SK-N-SH (cell line): ENCODE measurements around the gene RUFY4. TPM values are rescaled to one million over a fixed set of nuclear protein-coding genes. Genes with fewer than 3 reads are reported as not detected.

Source experiments
- CTCF ChIA-PET: fragments of 300-600, 350-600 bp; formaldehyde crosslinking; extraction: SDS; loops from one replicate; lab custom pipeline; 2021; lab: Yijun Ruan, JAX
- POLR2A ChIA-PET: fragments of 350-600 bp; sonication (Branson Sonifier 250); formaldehyde crosslinking; extraction: SDS; loops from one replicate; lab custom pipeline; 2020; ENCODE audit warnings: antibody characterized with exemption, inconsistent platforms; lab: Yijun Ruan, JAX
- DNase-seq: peaks from one replicate; pipeline ENCODE4 v3.0.0; 2012
- H2AFZ ChIP-seq: fragments of 200-600 bp; sonication (generic); 2 replicates; pipeline ENCODE4 v1.8.1; 2016; ENCODE audit warnings: antibody characterized with exemption, mild to moderate bottlenecking, low read depth
- H3F3A ChIP-seq: fragments of 200-600 bp; sonication (generic); replicated peaks from 2 replicates; pipeline ENCODE3; 2016; ENCODE audit warnings: antibody characterized with exemption, mild to moderate bottlenecking; ENCODE audit not compliant: insufficient read depth
- H3K27ac ChIP-seq, 2 experiments: fragments of 200-500 bp in 1 of 2; fragments of 200-600 bp in 1 of 2; sonication (Bioruptor generic) in 1 of 2; sonication (generic), shearing (Covaris generic) in 1 of 2; 2 replicates each; pipeline versions ENCODE4 v1.5.1 to v1.6.1; 2014 to 2016; ENCODE audit warnings: low read depth in 2 of 2, inconsistent platforms in 1 of 2, low read length in 1 of 2, mild to moderate bottlenecking in 1 of 2, mixed read lengths in 1 of 2
- H3K27me3 ChIP-seq: fragments of 200-600 bp; sonication (generic), shearing (Covaris generic); 2 replicates; pipeline ENCODE4 v1.6.1; 2016; ENCODE audit warnings: mixed run types; ENCODE audit not compliant: insufficient read depth
- H3K36me3 ChIP-seq, 2 experiments: fragments of 200-500 bp in 1 of 2; fragments of 200-600 bp in 1 of 2; sonication (Bioruptor generic) in 1 of 2; sonication (generic) in 1 of 2; replicated peaks in 1 of 2; 2 replicates each; pipeline versions ENCODE3 to v1.5.1; 2014 to 2016; ENCODE audit warnings: low read length in 1 of 2, mild to moderate bottlenecking in 1 of 2; ENCODE audit not compliant: insufficient read depth in 2 of 2, control insufficient read depth in 1 of 2
- H3K4me1 ChIP-seq, 2 experiments: fragments of 200-500 bp in 1 of 2; fragments of 200-600 bp in 1 of 2; sonication (Bioruptor generic) in 1 of 2; sonication (generic), shearing (Covaris generic) in 1 of 2; 2 replicates each; pipeline versions ENCODE4 v1.5.1 to v1.6.1; 2014 to 2016; ENCODE audit warnings: low read depth in 1 of 2, low read length in 1 of 2, mixed run types in 1 of 2; ENCODE audit not compliant: insufficient read depth in 2 of 2, control insufficient read depth in 1 of 2
- H3K4me2 ChIP-seq: fragments of 200-600 bp; sonication (generic), shearing (Covaris generic); 2 replicates; pipeline ENCODE4 v1.6.1; 2017; ENCODE audit warnings: mixed run types
- H3K4me3 ChIP-seq, 2 experiments: fragments of 200-500 bp in 1 of 2; fragments of 200-600 bp in 1 of 2; sonication (Bioruptor generic) in 1 of 2; sonication (generic), shearing (Covaris generic) in 1 of 2; 2 replicates each; pipeline versions ENCODE4 v1.5.1 to v1.8.1; 2014 to 2016; ENCODE audit warnings: low read depth in 2 of 2, inconsistent platforms in 1 of 2, low read length in 1 of 2, mild to moderate bottlenecking in 1 of 2, mixed read lengths in 1 of 2, moderate library complexity in 1 of 2
- H3K79me2 ChIP-seq: fragments of 200-600 bp; sonication (generic); 2 replicates; pipeline ENCODE4 v1.8.1; 2017; ENCODE audit warnings: mild to moderate bottlenecking; ENCODE audit not compliant: insufficient read depth
- H3K9ac ChIP-seq: fragments of 200-600 bp; sonication (generic); 2 replicates; pipeline ENCODE4 v1.6.1; 2017; ENCODE audit warnings: mixed run types
- H3K9me2 ChIP-seq: fragments of 200-600 bp; sonication (generic); 2 replicates; pipeline ENCODE4 v1.6.1; 2017; ENCODE audit warnings: mixed run types
- H3K9me3 ChIP-seq: fragments of 200-600 bp; sonication (generic); 2 replicates; pipeline ENCODE4 v1.6.1; 2017; ENCODE audit warnings: mixed run types, mild to moderate bottlenecking, moderate library complexity
- H4K20me1 ChIP-seq: fragments of 200-600 bp; sonication (generic); 2 replicates; pipeline ENCODE4 v1.6.1; 2017; ENCODE audit warnings: mild to moderate bottlenecking, mixed run types; ENCODE audit not compliant: insufficient read depth
- ELF1 ChIP-seq: IDR thresholded peaks from 2 replicates; pipeline ENCODE4 v1.4.0; 2012
- EZH2phosphoT487 ChIP-seq: fragments of 200-600 bp; sonication (generic); IDR thresholded peaks from 2 replicates; pipeline ENCODE4 v1.6.1; 2017; ENCODE audit warnings: low read depth, mixed run types, mild to moderate bottlenecking, antibody characterized with exemption, moderate library complexity, borderline replicate concordance
- FOSL2 ChIP-seq: IDR thresholded peaks from 2 replicates; pipeline ENCODE4 v1.4.0; 2012; ENCODE audit warnings: low read depth, mild to moderate bottlenecking, moderate library complexity, borderline replicate concordance
- FOXJ3 ChIP-seq: sonication (generic); formaldehyde crosslinking; IDR thresholded peaks from 2 replicates; pipeline ENCODE4 v1.5.1; 2020; ENCODE audit warnings: mild to moderate bottlenecking, missing genetic modification reagents
- FOXM1 ChIP-seq: IDR thresholded peaks from 2 replicates; pipeline ENCODE4 v1.4.0; 2012; ENCODE audit warnings: low read depth, mild to moderate bottlenecking
- GABPA ChIP-seq: IDR thresholded peaks from 2 replicates; pipeline ENCODE4 v1.4.0; 2012; ENCODE audit warnings: low read depth, mild to moderate bottlenecking
- JUND ChIP-seq: IDR thresholded peaks from 2 replicates; pipeline ENCODE4 v1.4.0; 2012
- PBX3 ChIP-seq: IDR thresholded peaks from 2 replicates; pipeline ENCODE4; 2012
- RCOR1 ChIP-seq: fragments of 150-350 bp; IDR thresholded peaks from 2 replicates; pipeline ENCODE4 v1.6.1; 2017; ENCODE audit warnings: antibody characterized with exemption, low read length
- RFX5 ChIP-seq: IDR thresholded peaks from 2 replicates; pipeline ENCODE4 v1.6.1; 2012; ENCODE audit warnings: mild to moderate bottlenecking, improper control_type of control experiment, low read length
- SMC3 ChIP-seq: IDR thresholded peaks from 2 replicates; pipeline ENCODE4 v1.6.1; 2012; ENCODE audit warnings: low read depth, low read length, improper control_type of control experiment
- TCF12 ChIP-seq: IDR thresholded peaks from 2 replicates; pipeline ENCODE4 v1.4.0; 2012
- USF1 ChIP-seq: IDR thresholded peaks from 2 replicates; pipeline ENCODE4 v1.4.0; 2012; ENCODE audit warnings: low read depth, borderline replicate concordance
- YY1 ChIP-seq: IDR thresholded peaks from 2 replicates; pipeline ENCODE4 v1.4.0; 2012; ENCODE audit warnings: low read depth, mild to moderate bottlenecking
- WGBS: methylation state at CpG from one replicate; pipeline ENCODE4 v1.1.6; 2017; ENCODE audit warnings: low lambda C conversion rate; 5-methylcytosine and 5-hydroxymethylcytosine counted together
- polyA plus RNA-seq, 3 experiments: library from polyadenylated mRNA; depleted of rRNA; stranded (reverse); fragments of >200 nt; gene quantifications; 2 replicates each; pipeline ENCODE4 v1.2.3, GENCODE V29; 2012
- TF ChIP-seq, protein P1 (sequence below): IDR thresholded peaks from 2 replicates; pipeline ENCODE4 v1.4.0; 2012; ENCODE audit warnings: low read depth, borderline replicate concordance
- TF ChIP-seq, protein P2 (sequence below): fragments of 150-350 bp; IDR thresholded peaks from 2 replicates; pipeline ENCODE4 v1.6.1; 2017; ENCODE audit warnings: antibody characterized with exemption, low read length, low read depth, borderline replicate concordance
- TF ChIP-seq, protein P3 (sequence below): IDR thresholded peaks from 2 replicates; pipeline ENCODE4 v1.6.1; 2012; ENCODE audit warnings: mild to moderate bottlenecking, low read depth, low read length, moderate library complexity
- TF ChIP-seq, protein P4 (sequence below): IDR thresholded peaks from 2 replicates; pipeline ENCODE4 v1.4.0; 2012; ENCODE audit warnings: low read depth

Gene RUFY4
- polyA plus RNA-seq, 1 of the 3 experiments (the other 2 are of a cell fraction): not detected

DNA sequence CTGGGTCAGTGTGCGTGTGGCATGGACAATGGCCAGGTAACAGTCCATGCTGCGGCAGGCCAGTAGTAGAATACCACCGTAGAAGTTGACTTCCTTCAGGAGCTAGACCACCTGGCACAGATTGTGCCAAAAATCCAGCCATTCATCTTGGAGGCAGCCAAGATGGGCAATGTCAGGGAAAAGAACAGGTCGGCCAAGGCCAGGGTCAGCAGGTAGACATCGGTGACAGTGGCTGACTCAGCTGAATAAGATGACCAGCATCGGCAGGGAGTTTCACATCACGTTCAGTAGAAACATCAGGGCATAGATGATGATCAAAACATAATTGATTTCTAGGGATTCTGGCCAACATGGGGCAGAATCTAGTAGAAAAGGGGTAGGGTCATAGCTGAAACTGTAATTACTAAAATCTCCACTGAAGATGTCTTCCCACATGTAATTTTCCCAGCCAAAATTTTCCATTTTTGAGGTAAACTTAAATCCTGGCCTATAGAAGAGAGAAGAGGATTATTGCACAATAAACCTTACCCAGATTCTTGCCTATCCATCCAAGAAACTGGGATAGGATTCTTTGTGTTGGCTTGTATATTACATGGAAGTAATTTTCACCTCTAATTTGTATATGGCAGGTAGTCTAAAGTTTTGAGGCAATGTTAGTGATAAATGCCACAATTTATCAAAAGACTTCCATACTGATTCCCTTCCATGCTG is 7.9 kb upstream of the RUFY4 start:
- no peaks in the 10 kb centered on the region for H3F3A ChIP-seq
- TF ChIP-seq, protein P1, sequence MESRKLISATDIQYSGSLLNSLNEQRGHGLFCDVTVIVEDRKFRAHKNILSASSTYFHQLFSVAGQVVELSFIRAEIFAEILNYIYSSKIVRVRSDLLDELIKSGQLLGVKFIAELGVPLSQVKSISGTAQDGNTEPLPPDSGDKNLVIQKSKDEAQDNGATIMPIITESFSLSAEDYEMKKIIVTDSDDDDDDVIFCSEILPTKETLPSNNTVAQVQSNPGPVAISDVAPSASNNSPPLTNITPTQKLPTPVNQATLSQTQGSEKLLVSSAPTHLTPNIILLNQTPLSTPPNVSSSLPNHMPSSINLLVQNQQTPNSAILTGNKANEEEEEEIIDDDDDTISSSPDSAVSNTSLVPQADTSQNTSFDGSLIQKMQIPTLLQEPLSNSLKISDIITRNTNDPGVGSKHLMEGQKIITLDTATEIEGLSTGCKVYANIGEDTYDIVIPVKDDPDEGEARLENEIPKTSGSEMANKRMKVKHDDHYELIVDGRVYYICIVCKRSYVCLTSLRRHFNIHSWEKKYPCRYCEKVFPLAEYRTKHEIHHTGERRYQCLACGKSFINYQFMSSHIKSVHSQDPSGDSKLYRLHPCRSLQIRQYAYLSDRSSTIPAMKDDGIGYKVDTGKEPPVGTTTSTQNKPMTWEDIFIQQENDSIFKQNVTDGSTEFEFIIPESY: no peak
- no peak for TF ChIP-seq FOSL2
- no peak for TF ChIP-seq FOXM1
- TF ChIP-seq, protein P2, sequence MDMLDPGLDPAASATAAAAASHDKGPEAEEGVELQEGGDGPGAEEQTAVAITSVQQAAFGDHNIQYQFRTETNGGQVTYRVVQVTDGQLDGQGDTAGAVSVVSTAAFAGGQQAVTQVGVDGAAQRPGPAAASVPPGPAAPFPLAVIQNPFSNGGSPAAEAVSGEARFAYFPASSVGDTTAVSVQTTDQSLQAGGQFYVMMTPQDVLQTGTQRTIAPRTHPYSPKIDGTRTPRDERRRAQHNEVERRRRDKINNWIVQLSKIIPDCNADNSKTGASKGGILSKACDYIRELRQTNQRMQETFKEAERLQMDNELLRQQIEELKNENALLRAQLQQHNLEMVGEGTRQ: no peak
- TF ChIP-seq RFX5: no peak
- TF ChIP-seq ELF1: no peak
- no peak for TF ChIP-seq FOXJ3 (CRISPR knock-in tag)
- TF ChIP-seq, protein P3, sequence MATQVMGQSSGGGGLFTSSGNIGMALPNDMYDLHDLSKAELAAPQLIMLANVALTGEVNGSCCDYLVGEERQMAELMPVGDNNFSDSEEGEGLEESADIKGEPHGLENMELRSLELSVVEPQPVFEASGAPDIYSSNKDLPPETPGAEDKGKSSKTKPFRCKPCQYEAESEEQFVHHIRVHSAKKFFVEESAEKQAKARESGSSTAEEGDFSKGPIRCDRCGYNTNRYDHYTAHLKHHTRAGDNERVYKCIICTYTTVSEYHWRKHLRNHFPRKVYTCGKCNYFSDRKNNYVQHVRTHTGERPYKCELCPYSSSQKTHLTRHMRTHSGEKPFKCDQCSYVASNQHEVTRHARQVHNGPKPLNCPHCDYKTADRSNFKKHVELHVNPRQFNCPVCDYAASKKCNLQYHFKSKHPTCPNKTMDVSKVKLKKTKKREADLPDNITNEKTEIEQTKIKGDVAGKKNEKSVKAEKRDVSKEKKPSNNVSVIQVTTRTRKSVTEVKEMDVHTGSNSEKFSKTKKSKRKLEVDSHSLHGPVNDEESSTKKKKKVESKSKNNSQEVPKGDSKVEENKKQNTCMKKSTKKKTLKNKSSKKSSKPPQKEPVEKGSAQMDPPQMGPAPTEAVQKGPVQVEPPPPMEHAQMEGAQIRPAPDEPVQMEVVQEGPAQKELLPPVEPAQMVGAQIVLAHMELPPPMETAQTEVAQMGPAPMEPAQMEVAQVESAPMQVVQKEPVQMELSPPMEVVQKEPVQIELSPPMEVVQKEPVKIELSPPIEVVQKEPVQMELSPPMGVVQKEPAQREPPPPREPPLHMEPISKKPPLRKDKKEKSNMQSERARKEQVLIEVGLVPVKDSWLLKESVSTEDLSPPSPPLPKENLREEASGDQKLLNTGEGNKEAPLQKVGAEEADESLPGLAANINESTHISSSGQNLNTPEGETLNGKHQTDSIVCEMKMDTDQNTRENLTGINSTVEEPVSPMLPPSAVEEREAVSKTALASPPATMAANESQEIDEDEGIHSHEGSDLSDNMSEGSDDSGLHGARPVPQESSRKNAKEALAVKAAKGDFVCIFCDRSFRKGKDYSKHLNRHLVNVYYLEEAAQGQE: no peak
- no peak for TF ChIP-seq SMC3
- TF ChIP-seq TCF12: no peak
- TF ChIP-seq USF1: no peak
- no peak for TF ChIP-seq YY1
- TF ChIP-seq GABPA: no peak
- no peak for TF ChIP-seq EZH2phosphoT487
- TF ChIP-seq JUND: no peak
- no peak for TF ChIP-seq PBX3
- TF ChIP-seq RCOR1: no peak
- TF ChIP-seq, protein P4, sequence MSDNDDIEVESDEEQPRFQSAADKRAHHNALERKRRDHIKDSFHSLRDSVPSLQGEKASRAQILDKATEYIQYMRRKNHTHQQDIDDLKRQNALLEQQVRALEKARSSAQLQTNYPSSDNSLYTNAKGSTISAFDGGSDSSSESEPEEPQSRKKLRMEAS: no peak
- H3K4me1 ChIP-seq: peaks cover 0 to 14% of the 10 kb centered on the region in 2 experiments; a peak in 1 of 4 replicates
- no peak overlapping the region for H2AFZ ChIP-seq
- no peak overlapping the region for H3K9ac ChIP-seq
- H4K20me1 ChIP-seq: no peaks in the 10 kb centered on the region
- POLR2A ChIA-PET: no interaction called here
- H3K9me3 ChIP-seq: no peaks in the 10 kb centered on the region
- peaks cover 27% of the 10 kb centered on the region; the same call in 1 of the 2 replicates for H3K27me3 ChIP-seq
- CTCF ChIA-PET: interaction anchor here (1.0 to 15.8 kb wide), 2 partner anchors 67 to 273 kb away, joined by 3 to 217 read pairs; no protein-coding TSS in a partner anchor
- no peaks in the 10 kb centered on the region for H3K9me2 ChIP-seq
- H3K4me3 ChIP-seq: no peak overlapping the region
- H3K27ac ChIP-seq: no peak overlapping the region
- H3K79me2 ChIP-seq: no peaks in the 10 kb centered on the region
- no peak overlapping the region for H3K4me2 ChIP-seq
- no peaks in the 10 kb centered on the region for H3K36me3 ChIP-seq
- DNase-seq: no peak
- 73% methylated on average over 7 of the region's 7 CpGs for WGBS
